ENCODE measurements around the gene FBXO31.

FBXO31 gene

GRCh38 chr16:87316450-87316922 is 67.1 kb downstream of the FBXO31 start:
- no peak for DNase-seq (ENCODE audit: low read depth in 1 of 2, low spot score in 1 of 2)

- DNase-seq (ENCODE audit: low read depth in 1 of 2, low spot score in 1 of 2): no peak
Measured at GRCh38 chr16:87314990-87315420, 68.6 kb downstream of the FBXO31 start.

- DNase-seq (ENCODE audit: low read depth in 1 of 2, low spot score in 1 of 2): no peak
Measured at GRCh38 chr16:87312008-87312407, 71.6 kb downstream of the FBXO31 start.

- DNase-seq (ENCODE audit: low read depth in 1 of 2, low spot score in 1 of 2): no peak
Measured at GRCh38 chr16:87311387-87311786, 72.2 kb downstream of the FBXO31 start.

- no peak for DNase-seq (ENCODE audit: low read depth in 1 of 2, low spot score in 1 of 2)
Measured at GRCh38 chr16:87310610-87311009, 73.0 kb downstream of the FBXO31 start.

GRCh38 chr16:87309620-87310525 is 73.7 kb downstream of the FBXO31 start:
- DNase-seq (ENCODE audit: low read depth in 1 of 2, low spot score in 1 of 2): no peak

GRCh38 chr16:87308826-87309225 is 74.8 kb downstream of the FBXO31 start:
- DNase-seq (ENCODE audit: low read depth in 1 of 2, low spot score in 1 of 2): no peak

GRCh38 chr16:87306516-87306915 is 77.1 kb downstream of the FBXO31 start:
- DNase-seq (ENCODE audit: low read depth in 1 of 2, low spot score in 1 of 2): no peak

GRCh38 chr16:87305505-87306391 is 77.8 kb downstream of the FBXO31 start:
- no peak for DNase-seq (ENCODE audit: low read depth in 1 of 2, low spot score in 1 of 2)

- no peak for DNase-seq (ENCODE audit: low read depth in 1 of 2, low spot score in 1 of 2)
Measured at GRCh38 chr16:87304951-87305350, 78.6 kb downstream of the FBXO31 start.

- no peak for DNase-seq (ENCODE audit: low read depth in 1 of 2, low spot score in 1 of 2)
Measured at GRCh38 chr16:87303962-87304521, 79.5 kb downstream of the FBXO31 start.

- DNase-seq (ENCODE audit: low read depth in 1 of 2, low spot score in 1 of 2): no peak
Measured at GRCh38 chr16:87303431-87303930, 80.1 kb downstream of the FBXO31 start.

- DNase-seq (ENCODE audit: low read depth in 1 of 2, low spot score in 1 of 2): no peak
Measured at GRCh38 chr16:87298857-87299465, 84.6 kb downstream of the FBXO31 start.

GRCh38 chr16:87297918-87298631 is 85.5 kb downstream of the FBXO31 start:
- peak in 1 of 2 donors; percentile 19 for DNase-seq (ENCODE audit: low read depth in 1 of 2, low spot score in 1 of 2)

- DNase-seq (ENCODE audit: low read depth in 1 of 2, low spot score in 1 of 2): no peak
Measured at GRCh38 chr16:87297407-87297806, 86.2 kb downstream of the FBXO31 start.

- no peak for DNase-seq (ENCODE audit: low read depth in 1 of 2, low spot score in 1 of 2)
Measured at GRCh38 chr16:87295661-87296531, 87.7 kb downstream of the FBXO31 start.

- DNase-seq (ENCODE audit: low read depth in 1 of 2, low spot score in 1 of 2): no peak
Measured at GRCh38 chr16:87295259-87295658, 88.3 kb downstream of the FBXO31 start.

- no peak for DNase-seq (ENCODE audit: low read depth in 1 of 2, low spot score in 1 of 2)
Measured at GRCh38 chr16:87293990-87294389, 89.6 kb downstream of the FBXO31 start.

GRCh38 chr16:87291944-87292343 is 91.6 kb downstream of the FBXO31 start:
- DNase-seq (ENCODE audit: low read depth in 1 of 2, low spot score in 1 of 2): no peak

Measured in activated CD4-positive, alpha-beta T cell treated with anti-CD3 and anti-CD28 coated beads, Interleukin-2, amount 50 U/mL, for 24 hours (primary cell).